CD4-positive, alpha-beta T cell treated with Interleukin-10 for 1 hour (primary cell): ENCODE results near the gene RFX3.

Experiments used
- DNase-seq: peaks from one replicate; pipeline ENCODE4 v3.0.0-alpha.2; 2020

The RFX3 gene

GRCh38 chr9:3475300-3476020 is 50.3 kb downstream of the RFX3 start:
- DNase-seq = no peak

GRCh38 chr9:3474821-3475220 is 51.0 kb downstream of the RFX3 start:
- DNase-seq = no peak

- DNase-seq = no peak
Measured at GRCh38 chr9:3473405-3473804, 52.4 kb downstream of the RFX3 start.

GRCh38 chr9:3471883-3472282 is 53.9 kb downstream of the RFX3 start:
- DNase-seq = no peak

- DNase-seq = no peak
Measured at GRCh38 chr9:3468421-3469205, 57.2 kb downstream of the RFX3 start.

- peak; percentile 77 for DNase-seq
Measured at GRCh38 chr9:3467593-3468219, 58.1 kb downstream of the RFX3 start.

- no peak for DNase-seq
Measured at GRCh38 chr9:3464033-3464638, 61.7 kb downstream of the RFX3 start.

GRCh38 chr9:3458806-3459475 is 66.9 kb downstream of the RFX3 start:
- DNase-seq = no peak

- DNase-seq = no peak
Measured at GRCh38 chr9:3457175-3457574, 68.6 kb downstream of the RFX3 start.

- DNase-seq = no peak
Measured at GRCh38 chr9:3455717-3456116, 70.1 kb downstream of the RFX3 start.

GRCh38 chr9:3455094-3455493 is 70.7 kb downstream of the RFX3 start:
- DNase-seq = no peak

GRCh38 chr9:3451956-3452355 is 73.8 kb downstream of the RFX3 start:
- DNase-seq = no peak

- no peak for DNase-seq
Measured at GRCh38 chr9:3447788-3448187, 78.0 kb downstream of the RFX3 start.

GRCh38 chr9:3447143-3447542 is 78.7 kb downstream of the RFX3 start:
- no peak for DNase-seq

GRCh38 chr9:3446313-3446712 is 79.5 kb downstream of the RFX3 start:
- no peak for DNase-seq

GRCh38 chr9:3444016-3444415 is 81.8 kb downstream of the RFX3 start:
- no peak for DNase-seq

GRCh38 chr9:3441197-3441816 is 84.5 kb downstream of the RFX3 start:
- peak; percentile 57 for DNase-seq

- DNase-seq = no peak
Measured at GRCh38 chr9:3436629-3437420, 89.0 kb downstream of the RFX3 start.

- no peak for DNase-seq
Measured at GRCh38 chr9:3435732-3436131, 90.1 kb downstream of the RFX3 start.

GRCh38 chr9:3434594-3434993 is 91.2 kb downstream of the RFX3 start:
- no peak for DNase-seq

GRCh38 chr9:3433754-3434153 is 92.0 kb downstream of the RFX3 start:
- DNase-seq = no peak

- DNase-seq = no peak
Measured at GRCh38 chr9:3433066-3433465, 92.7 kb downstream of the RFX3 start.
